ENCODE results near the gene CHEK1. TPM values are rescaled to one million over a fixed set of nuclear protein-coding genes. Genes with fewer than 3 reads are reported as not detected.
A peak's percentile ranks its signal among the peaks of the same experiment; 100 is the strongest.

The CHEK1 gene
- total and polyA plus RNA-seq, 9 of the 15 experiments (the other 6 are each of a cell fraction or from before 2014, with no cell fraction given) = 62.6 to 108 (median 87.5) TPM

DNA sequence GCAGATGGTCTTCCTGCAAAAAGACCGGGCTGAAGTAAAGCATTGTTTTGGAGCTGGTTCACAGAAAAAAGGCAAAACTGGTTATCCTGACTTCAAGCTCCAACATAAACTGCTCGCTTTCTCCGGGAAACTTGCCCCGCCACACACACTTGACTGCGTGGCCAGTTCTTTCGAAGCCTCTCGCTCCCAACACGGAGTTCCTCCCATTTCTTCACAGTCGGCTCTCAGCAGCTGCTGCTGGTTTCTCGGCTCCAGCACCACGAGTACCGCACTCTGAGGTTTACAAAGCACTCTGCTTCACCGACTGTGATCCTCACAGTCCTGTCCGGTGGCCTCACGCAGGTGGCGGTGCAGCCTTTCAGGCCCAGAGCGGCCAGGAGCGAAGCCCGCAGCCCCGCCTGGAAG lies 264 bp downstream of the CHEK1 start (continued):
- TF ChIP-seq, protein P1, sequence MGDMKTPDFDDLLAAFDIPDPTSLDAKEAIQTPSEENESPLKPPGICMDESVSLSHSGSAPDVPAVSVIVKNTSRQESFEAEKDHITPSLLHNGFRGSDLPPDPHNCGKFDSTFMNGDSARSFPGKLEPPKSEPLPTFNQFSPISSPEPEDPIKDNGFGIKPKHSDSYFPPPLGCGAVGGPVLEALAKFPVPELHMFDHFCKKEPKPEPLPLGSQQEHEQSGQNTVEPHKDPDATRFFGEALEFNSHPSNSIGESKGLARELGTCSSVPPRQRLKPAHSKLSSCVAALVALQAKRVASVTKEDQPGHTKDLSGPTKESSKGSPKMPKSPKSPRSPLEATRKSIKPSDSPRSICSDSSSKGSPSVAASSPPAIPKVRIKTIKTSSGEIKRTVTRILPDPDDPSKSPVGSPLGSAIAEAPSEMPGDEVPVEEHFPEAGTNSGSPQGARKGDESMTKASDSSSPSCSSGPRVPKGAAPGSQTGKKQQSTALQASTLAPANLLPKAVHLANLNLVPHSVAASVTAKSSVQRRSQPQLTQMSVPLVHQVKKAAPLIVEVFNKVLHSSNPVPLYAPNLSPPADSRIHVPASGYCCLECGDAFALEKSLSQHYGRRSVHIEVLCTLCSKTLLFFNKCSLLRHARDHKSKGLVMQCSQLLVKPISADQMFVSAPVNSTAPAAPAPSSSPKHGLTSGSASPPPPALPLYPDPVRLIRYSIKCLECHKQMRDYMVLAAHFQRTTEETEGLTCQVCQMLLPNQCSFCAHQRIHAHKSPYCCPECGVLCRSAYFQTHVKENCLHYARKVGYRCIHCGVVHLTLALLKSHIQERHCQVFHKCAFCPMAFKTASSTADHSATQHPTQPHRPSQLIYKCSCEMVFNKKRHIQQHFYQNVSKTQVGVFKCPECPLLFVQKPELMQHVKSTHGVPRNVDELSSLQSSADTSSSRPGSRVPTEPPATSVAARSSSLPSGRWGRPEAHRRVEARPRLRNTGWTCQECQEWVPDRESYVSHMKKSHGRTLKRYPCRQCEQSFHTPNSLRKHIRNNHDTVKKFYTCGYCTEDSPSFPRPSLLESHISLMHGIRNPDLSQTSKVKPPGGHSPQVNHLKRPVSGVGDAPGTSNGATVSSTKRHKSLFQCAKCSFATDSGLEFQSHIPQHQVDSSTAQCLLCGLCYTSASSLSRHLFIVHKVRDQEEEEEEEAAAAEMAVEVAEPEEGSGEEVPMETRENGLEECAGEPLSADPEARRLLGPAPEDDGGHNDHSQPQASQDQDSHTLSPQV (IDR thresholded peaks at IDR 0.05) = peak; percentile 97
- TF ChIP-seq ZNF696 (CRISPR knock-in tag; conservative IDR thresholded peaks at IDR 0.05) = no peak
- no peak for TF ChIP-seq E2F3 (CRISPR knock-in tag; IDR thresholded peaks at IDR 0.05)
- TF ChIP-seq PTRF (tag; IDR thresholded peaks at IDR 0.05) = no peak
- TF ChIP-seq OTX1 (CRISPR knock-in tag; IDR thresholded peaks at IDR 0.05) = no peak
- 0 out of 2 replicates have a peak, but pooled peaks have one; percentile 9 for TF ChIP-seq ZNF24 (IDR thresholded peaks at IDR 0.05)
- peak; percentile 77; the same call in 1 of the 2 replicates for TF ChIP-seq ILF3 (IDR thresholded peaks at IDR 0.05; ENCODE audit: borderline replicate concordance)
- TF ChIP-seq XRCC3 (IDR thresholded peaks at IDR 0.05) = no peak
- TF ChIP-seq, protein P2, sequence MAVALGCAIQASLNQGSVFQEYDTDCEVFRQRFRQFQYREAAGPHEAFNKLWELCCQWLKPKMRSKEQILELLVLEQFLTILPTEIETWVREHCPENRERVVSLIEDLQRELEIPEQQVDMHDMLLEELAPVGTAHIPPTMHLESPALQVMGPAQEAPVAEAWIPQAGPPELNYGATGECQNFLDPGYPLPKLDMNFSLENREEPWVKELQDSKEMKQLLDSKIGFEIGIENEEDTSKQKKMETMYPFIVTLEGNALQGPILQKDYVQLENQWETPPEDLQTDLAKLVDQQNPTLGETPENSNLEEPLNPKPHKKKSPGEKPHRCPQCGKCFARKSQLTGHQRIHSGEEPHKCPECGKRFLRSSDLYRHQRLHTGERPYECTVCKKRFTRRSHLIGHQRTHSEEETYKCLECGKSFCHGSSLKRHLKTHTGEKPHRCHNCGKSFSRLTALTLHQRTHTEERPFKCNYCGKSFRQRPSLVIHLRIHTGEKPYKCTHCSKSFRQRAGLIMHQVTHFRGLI (CRISPR knock-in tag; IDR thresholded peaks at IDR 0.05) = no peak
- TF ChIP-seq HCFC1 (IDR thresholded peaks at IDR 0.05; ENCODE audit: low read depth, low read length) = no peak
- no peak for TF ChIP-seq KDM1A (IDR thresholded peaks at IDR 0.05)
- peak; percentile 40; the same call in 1 of the 2 replicates for TF ChIP-seq CBFB (CRISPR knock-in tag; IDR thresholded peaks at IDR 0.05)
- no peak for TF ChIP-seq NR4A1 (CRISPR knock-in tag; IDR thresholded peaks at IDR 0.05)
- peak; percentile 45; the same call in 1 of the 2 replicates for TF ChIP-seq NR4A1 (tag; IDR thresholded peaks at IDR 0.05)
- TF ChIP-seq RBM22 (IDR thresholded peaks at IDR 0.05; ENCODE audit: low read depth, low read length, poor library complexity, severe bottlenecking) = peak; percentile 89
- TF ChIP-seq ZNF445 (CRISPR knock-in tag; IDR thresholded peaks at IDR 0.05; ENCODE audit: low read depth) = 0 out of 2 replicates have a peak, but pooled peaks have one; percentile 25
- no peak for TF ChIP-seq STAT5B (CRISPR knock-in tag; IDR thresholded peaks at IDR 0.05)
- TF ChIP-seq, protein P3, sequence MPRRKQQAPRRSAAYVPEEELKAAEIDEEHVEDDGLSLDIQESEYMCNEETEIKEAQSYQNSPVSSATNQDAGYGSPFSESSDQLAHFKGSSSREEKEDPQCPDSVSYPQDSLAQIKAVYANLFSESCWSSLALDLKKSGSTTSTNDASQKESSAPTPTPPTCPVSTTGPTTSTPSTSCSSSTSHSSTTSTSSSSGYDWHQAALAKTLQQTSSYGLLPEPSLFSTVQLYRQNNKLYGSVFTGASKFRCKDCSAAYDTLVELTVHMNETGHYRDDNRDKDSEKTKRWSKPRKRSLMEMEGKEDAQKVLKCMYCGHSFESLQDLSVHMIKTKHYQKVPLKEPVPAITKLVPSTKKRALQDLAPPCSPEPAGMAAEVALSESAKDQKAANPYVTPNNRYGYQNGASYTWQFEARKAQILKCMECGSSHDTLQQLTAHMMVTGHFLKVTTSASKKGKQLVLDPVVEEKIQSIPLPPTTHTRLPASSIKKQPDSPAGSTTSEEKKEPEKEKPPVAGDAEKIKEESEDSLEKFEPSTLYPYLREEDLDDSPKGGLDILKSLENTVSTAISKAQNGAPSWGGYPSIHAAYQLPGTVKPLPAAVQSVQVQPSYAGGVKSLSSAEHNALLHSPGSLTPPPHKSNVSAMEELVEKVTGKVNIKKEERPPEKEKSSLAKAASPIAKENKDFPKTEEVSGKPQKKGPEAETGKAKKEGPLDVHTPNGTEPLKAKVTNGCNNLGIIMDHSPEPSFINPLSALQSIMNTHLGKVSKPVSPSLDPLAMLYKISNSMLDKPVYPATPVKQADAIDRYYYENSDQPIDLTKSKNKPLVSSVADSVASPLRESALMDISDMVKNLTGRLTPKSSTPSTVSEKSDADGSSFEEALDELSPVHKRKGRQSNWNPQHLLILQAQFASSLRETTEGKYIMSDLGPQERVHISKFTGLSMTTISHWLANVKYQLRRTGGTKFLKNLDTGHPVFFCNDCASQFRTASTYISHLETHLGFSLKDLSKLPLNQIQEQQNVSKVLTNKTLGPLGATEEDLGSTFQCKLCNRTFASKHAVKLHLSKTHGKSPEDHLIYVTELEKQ (CRISPR knock-in tag; IDR thresholded peaks at IDR 0.05) = no peak
- TF ChIP-seq CCAR2 (IDR thresholded peaks at IDR 0.05; ENCODE audit: low read depth, low read length) = no peak
- TF ChIP-seq TAF9B (IDR thresholded peaks at IDR 0.05; ENCODE audit: partially characterized antibody) = no peak
- TF ChIP-seq FOXA3 (CRISPR knock-in tag; conservative IDR thresholded peaks at IDR 0.05 in 1 of 2, IDR thresholded peaks at IDR 0.05 in 1 of 2) = 0 out of 4 replicates have a peak, but pooled peaks of 1 of the 2 experiments have one; percentile 8
- TF ChIP-seq ZNF41 (CRISPR knock-in tag; conservative IDR thresholded peaks at IDR 0.05) = no peak
